Activated naive CD8-positive, alpha-beta T cell treated with anti-CD3 and anti-CD28 coated beads for 36 hours (primary cell): ENCODE data around the gene LRP5. TPM values are rescaled to one million over a fixed set of nuclear protein-coding genes. Genes with fewer than 3 reads are reported as not detected.

Experiments used
- DNase-seq: peaks from one replicate; pipeline ENCODE4 v3.0.0; 2021
- H3K27ac Mint-ChIP-seq: one replicate; pipeline ENCODE4 v1.8.0; 2022; ENCODE audit warnings: mild to moderate bottlenecking, moderate library complexity, mixed read lengths
- H3K27me3 Mint-ChIP-seq: one replicate; pipeline ENCODE4 v1.8.0; 2022; ENCODE audit warnings: mild to moderate bottlenecking, mixed read lengths
- H3K36me3 Mint-ChIP-seq: one replicate; pipeline ENCODE4 v1.8.0; 2021; ENCODE audit warnings: mild to moderate bottlenecking, mixed read lengths
- H3K4me1 Mint-ChIP-seq: one replicate; pipeline ENCODE4 v1.8.0; 2021; ENCODE audit warnings: mixed read lengths
- H3K4me3 Mint-ChIP-seq: one replicate; pipeline ENCODE4 v1.8.0; 2022; ENCODE audit warnings: mild to moderate bottlenecking, moderate library complexity, mixed read lengths
- H3K9me3 Mint-ChIP-seq: one replicate; pipeline ENCODE4 v1.8.0; 2022; ENCODE audit warnings: mixed read lengths
- total RNA-seq, 2 experiments: library from RNA; stranded (reverse); gene quantifications; one replicate each; pipeline ENCODE4 v1.2.3, GENCODE V29; 2021

Gene LRP5
- total RNA-seq, 2 experiments from 2014 or later, result 12.7 to 15.4 TPM

DNA sequence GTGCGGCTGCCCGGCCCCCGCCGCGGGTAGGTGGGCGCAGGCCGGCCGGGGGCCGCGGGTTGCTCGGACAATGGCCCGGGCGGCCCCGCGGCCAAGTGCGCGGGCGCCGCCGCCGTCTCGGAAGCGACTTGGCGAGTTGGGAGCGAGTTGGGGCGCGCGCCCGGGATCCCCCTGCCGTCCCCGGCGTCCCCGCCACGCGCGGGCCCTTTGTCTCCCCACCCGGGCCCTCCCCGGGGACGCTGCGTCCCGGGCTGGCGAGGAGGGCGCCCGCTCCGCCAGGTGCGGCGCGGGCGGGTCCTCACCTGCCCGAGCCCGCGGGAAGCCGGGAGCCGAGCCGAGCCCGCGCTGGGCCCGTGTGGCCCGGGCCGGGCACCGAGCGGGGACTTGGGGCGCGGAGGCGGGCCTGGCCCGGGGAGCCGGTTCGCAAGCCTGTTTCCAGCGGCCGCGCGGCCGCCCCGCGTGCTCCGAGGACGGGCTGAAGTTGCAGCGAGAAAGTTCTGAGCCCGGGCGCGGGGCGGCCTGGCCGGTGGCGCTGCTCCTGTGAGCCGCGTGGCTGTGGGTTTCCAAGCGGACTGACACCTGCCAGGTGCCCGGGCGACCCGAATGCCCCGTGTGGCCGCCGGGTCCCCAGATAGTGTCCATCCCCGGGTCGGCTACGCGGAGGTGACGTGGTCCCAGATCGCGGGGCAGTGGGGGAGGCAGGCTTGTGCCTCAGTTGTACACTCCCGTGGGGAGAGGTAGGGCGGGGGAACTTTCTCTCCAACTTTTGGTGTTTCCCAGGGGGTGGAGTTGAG lies 586 bp downstream of the LRP5 start:
- H3K4me3 Mint-ChIP-seq, result peak overlapping the region; percentile 85
- no peaks in the 10 kb centered on the region for H3K9me3 Mint-ChIP-seq
- peaks cover 4% of the 10 kb centered on the region for H3K27me3 Mint-ChIP-seq
- peaks cover 2% of the 10 kb centered on the region for H3K36me3 Mint-ChIP-seq
- H3K4me1 Mint-ChIP-seq, result peaks cover 21% of the 10 kb centered on the region
- peak; percentile 42 for DNase-seq
- H3K27ac Mint-ChIP-seq, result peak overlapping the region; percentile 64

DNA sequence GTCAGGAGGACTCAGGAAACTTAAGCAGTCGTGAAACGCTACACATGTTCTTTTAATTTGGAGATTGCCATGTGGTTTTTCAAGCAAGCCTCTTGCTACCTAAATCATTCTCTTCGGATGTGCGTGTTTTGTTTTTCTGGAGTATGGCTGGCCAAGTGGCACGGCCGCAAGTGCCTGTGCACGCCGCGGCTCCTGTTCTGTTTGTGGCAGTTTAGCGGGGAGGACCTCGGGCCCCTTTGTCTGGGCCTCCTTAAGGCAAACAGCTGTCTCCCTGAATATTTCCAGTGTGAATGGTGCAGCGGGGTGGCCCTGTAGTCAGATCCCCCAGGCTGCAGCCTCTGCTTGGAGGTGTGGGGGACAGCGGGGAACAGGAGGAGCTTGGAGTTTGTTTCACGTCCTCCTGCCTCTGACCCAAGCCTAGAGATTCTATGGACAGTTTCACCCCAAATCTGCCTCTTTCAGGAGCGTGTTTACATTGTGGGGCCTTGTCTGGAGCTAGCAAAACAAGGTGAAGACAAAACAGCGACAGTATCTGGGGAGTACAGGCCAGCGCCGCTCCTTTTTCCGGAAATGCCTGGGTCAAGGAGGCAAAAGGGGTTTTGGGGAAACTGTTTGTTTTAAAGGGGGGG lies 1.3 kb downstream of the LRP5 start:
- Mint-ChIP-seq H3K4me1 (peaks cover 21% of the 10 kb centered on the region), H3K27me3 (peaks cover 4% of the 10 kb centered on the region), H3K9me3 (no peaks in the 10 kb centered on the region), H3K27ac (peak overlapping the region; percentile 64), H3K4me3 (peak overlapping the region; percentile 85), H3K36me3 (peaks cover 2% of the 10 kb centered on the region)
- no peak for DNase-seq

DNA sequence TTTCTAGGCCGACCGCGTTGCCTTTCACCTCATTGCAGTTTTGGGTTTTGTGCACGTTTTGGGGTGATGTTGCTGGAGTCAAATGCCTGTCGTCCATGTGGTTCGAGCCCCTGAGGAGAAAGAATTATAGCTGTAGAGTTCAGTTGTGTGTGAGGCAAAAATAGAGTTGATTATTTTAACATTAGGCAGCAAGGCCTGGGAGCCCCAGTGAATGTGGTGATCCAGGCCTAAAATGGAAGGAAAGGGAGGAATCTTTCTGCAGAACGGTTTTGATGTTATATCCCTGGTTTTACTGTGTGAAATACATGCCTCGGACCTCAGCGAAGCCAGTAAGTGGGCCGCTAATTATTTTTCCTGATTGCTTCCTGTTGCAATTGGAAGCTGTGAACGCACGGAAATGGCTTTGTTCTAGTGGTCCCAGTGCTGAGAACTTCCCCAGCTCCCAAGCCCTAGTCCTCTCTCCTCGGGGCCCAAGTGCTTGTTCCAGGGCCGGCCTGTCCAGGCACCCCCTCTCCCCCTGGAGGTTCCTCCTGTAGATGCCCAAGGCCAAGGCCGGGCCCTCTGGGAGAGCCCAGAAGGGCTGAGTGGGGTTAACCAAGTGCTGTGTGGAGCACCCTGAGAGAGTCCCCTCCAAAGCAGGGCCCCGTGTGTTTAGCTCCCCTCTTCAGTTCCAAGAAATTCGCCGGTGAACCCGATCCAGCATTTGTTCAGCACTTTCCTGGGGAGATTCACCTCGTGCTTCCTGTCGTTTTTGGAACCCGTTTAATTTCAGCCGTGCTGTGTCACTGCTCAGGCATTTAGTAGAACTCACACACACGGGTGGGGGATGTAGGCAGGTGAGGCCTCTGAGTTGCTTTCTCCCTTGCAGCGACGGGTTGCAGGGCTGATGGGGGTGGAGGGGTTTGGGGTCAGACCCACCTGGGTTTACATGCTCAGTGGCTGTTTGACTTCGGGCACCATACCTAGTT lies 2.1 kb downstream of the LRP5 start:
- Mint-ChIP-seq H3K4me3 (peak overlapping the region; percentile 85), H3K27me3 (peaks cover 4% of the 10 kb centered on the region), H3K36me3 (peaks cover 3% of the 10 kb centered on the region), H3K9me3 (no peaks in the 10 kb centered on the region), H3K27ac (no peak overlapping the region), H3K4me1 (peaks cover 21% of the 10 kb centered on the region)
- DNase-seq, result no peak

DNA sequence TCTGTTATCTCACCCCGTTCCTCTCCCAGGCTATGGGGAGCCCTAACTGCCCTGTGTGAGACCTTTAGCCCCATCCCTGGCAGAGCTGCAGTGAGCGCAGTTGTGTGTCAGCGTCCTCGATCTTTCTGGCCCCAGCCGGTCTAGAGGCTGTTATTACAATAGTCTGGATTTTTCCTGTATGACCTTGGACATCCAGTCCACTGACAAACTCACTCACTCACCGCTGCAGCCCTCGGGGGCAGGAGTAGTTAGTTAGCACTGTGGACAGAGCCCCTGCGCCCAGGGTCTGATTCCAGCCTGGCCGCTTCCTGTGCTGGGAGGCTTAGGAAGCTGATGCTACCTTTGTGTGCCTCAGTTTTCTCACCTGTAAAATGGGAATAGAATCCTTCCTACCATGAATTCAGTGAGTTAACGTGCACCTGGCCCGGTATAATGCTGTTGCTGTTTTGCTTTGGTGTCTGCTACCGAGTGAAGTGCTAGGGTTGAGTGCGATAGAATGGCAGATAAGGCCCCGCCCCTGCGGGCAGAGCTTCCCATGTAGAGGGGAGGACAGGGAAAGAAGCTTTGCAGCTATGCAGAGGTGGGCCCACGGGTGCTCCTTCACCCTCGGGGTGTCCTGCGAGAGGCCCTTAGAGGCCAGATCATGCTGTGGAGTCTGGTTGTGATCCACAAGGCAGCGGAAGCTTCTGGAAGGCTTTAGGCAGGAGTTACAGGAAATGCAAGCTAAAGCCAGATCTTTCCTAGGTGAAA lies 3.0 kb downstream of the LRP5 start:
- Mint-ChIP-seq H3K36me3 (peaks cover 4% of the 10 kb centered on the region), H3K27ac (no peak overlapping the region), H3K4me3 (no peak overlapping the region), H3K4me1 (peaks cover 17% of the 10 kb centered on the region), H3K27me3 (peaks cover 4% of the 10 kb centered on the region), H3K9me3 (no peaks in the 10 kb centered on the region)
- DNase-seq, result no peak

DNA sequence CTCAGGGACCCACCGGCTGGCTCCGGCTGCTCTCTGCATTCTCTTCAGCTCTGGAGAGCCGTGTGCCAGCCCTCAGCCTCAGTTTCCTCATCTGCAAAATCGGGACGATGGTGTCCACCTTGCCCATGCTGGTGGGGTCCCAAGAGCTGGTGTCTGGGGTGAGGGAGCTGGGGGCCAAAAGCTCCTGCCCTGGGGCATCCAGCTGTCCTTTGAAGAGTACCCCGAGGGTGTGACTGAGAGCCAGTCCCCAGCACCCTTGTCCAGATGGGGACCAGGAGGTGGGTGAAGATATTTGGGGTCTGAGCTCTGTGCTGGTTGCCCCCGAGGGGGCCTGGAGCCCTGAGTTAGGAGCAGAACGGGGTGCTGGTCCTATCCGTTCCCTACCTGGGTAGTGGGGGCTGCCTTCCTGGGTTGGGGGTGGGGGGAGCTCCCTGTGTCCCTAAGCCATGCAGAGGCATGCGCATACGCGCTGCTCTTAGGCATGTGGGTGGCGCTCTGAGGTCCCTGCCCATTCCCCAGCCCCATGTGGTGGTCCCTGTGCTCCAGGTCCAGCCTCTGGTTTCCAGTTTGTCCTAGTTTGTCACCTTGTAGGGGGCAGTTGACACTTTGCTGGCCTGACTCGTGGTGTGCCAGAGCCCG lies 4.9 kb downstream of the LRP5 start:
- H3K27ac Mint-ChIP-seq, result no peak overlapping the region
- H3K4me3 Mint-ChIP-seq, result no peak overlapping the region
- H3K9me3 Mint-ChIP-seq, result no peaks in the 10 kb centered on the region
- peaks cover 4% of the 10 kb centered on the region for H3K36me3 Mint-ChIP-seq
- H3K27me3 Mint-ChIP-seq, result peaks cover 4% of the 10 kb centered on the region
- H3K4me1 Mint-ChIP-seq, result peaks cover 17% of the 10 kb centered on the region
- DNase-seq, result no peak

DNA sequence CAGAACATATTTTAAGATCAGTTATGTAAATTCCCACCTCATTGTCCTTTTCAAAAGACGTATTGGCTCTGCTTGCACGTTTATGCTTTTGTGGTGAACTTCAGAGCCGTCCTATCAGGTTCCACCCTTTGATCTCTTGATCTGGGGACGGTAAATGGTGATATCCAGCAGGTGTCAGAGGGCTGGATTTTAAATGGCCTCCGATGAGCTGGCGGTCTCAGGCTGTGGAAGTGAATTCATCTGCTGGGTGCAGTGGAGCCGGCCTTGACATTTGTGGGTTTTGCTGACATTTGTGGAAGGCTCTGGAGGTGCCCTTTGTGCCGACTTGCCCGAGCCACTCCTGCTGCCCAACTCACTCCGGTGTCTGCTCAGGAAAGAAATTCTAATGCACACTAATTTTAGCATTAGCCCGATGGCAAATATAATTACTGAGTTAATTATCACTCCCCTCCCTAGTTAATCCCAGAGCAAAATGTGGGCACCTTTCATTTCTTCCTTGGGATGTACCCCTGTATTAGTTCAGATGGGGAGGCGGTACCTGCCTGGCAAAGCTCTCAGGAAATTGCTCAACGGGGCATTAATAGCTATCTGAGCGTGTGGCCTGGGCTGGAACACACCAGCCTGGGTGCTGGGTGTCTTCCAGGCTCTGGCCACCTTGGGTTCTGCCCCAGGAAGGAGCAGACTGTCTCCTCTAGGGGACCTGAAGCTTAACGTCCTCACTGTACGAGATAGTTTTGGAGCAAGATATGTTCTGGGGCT lies 9.1 kb downstream of the LRP5 start:
- peaks cover 4% of the 10 kb centered on the region for H3K36me3 Mint-ChIP-seq
- H3K27ac Mint-ChIP-seq, result no peak overlapping the region
- H3K4me3 Mint-ChIP-seq, result no peak overlapping the region
- no peak for DNase-seq
- H3K27me3 Mint-ChIP-seq, result peaks cover 2% of the 10 kb centered on the region
- no peaks in the 10 kb centered on the region for H3K4me1 Mint-ChIP-seq
- H3K9me3 Mint-ChIP-seq, result no peaks in the 10 kb centered on the region

DNA sequence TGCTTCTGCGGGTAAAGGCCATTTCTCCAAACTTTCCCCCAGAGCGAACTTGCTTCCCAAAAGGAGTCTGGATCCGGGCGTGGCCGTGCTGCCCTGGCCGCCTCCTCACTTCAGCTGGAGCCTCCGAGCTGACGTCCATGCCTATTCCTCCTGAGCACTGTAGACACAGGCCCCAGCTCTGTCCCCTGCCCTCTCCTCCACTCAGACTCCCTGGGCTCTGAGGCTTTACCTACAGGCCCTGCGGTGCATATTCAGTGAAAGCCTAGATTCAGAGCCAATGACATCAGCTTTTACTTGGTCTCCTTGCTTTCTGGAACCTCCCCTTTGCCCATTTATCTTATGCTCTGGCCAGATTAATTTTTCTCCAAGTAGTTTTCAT lies 9.7 kb downstream of the LRP5 start:
- Mint-ChIP-seq H3K27me3 (no peaks in the 10 kb centered on the region), H3K27ac (no peak overlapping the region), H3K9me3 (no peaks in the 10 kb centered on the region), H3K4me3 (no peak overlapping the region), H3K4me1 (no peaks in the 10 kb centered on the region), H3K36me3 (peaks cover 2% of the 10 kb centered on the region)
- DNase-seq, result no peak

DNA sequence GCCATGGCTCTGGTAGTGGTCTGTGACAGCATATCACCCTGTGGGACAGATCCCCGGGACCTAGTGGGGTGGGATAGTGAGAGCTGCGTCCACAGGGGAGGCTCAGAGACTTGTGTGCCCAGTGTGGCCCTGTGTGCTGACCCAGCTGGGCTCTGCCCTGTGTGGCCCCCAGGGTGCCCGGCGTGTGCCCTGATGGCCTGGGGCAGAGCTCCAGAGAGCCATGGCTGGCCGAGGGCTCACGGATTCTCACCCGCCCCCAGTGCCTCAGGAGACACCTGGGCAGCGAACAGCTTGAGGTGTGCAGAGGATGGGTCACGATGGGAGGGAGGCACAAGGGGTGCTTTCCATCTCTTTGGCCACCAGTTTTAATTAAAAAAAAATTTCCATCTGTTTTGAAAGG lies 11.8 kb downstream of the LRP5 start:
- H3K9me3 Mint-ChIP-seq, result no peaks in the 10 kb centered on the region
- H3K36me3 Mint-ChIP-seq, result peaks cover 2% of the 10 kb centered on the region
- H3K4me1 Mint-ChIP-seq, result peaks cover 21% of the 10 kb centered on the region
- no peak overlapping the region for H3K4me3 Mint-ChIP-seq
- no peak for DNase-seq
- no peaks in the 10 kb centered on the region for H3K27me3 Mint-ChIP-seq
- H3K27ac Mint-ChIP-seq, result no peak overlapping the region

DNA sequence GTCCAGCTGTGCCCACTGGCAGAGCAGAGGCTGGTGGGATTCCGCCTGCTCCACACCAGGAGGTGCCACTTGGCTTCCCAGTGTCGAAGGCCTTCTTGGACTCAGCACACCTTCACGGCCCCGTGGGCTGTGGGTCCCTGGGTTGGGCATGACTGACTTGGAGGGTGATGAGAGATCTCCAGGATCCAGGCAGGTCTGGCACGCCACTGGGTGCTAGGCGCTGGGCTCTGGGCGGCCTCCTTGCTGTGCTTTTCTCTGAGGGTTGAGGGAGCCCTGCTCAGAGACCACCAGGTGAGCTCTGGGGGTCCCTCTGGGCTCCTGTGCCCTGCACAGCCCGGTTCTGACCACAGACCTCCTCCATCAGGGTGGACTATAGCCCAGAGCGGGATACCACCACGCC lies 12.3 kb downstream of the LRP5 start:
- no peaks in the 10 kb centered on the region for H3K36me3 Mint-ChIP-seq
- no peak overlapping the region for H3K27ac Mint-ChIP-seq
- no peak for DNase-seq
- peaks cover 26% of the 10 kb centered on the region for H3K4me1 Mint-ChIP-seq
- H3K9me3 Mint-ChIP-seq, result no peaks in the 10 kb centered on the region
- no peak overlapping the region for H3K4me3 Mint-ChIP-seq
- no peaks in the 10 kb centered on the region for H3K27me3 Mint-ChIP-seq

DNA sequence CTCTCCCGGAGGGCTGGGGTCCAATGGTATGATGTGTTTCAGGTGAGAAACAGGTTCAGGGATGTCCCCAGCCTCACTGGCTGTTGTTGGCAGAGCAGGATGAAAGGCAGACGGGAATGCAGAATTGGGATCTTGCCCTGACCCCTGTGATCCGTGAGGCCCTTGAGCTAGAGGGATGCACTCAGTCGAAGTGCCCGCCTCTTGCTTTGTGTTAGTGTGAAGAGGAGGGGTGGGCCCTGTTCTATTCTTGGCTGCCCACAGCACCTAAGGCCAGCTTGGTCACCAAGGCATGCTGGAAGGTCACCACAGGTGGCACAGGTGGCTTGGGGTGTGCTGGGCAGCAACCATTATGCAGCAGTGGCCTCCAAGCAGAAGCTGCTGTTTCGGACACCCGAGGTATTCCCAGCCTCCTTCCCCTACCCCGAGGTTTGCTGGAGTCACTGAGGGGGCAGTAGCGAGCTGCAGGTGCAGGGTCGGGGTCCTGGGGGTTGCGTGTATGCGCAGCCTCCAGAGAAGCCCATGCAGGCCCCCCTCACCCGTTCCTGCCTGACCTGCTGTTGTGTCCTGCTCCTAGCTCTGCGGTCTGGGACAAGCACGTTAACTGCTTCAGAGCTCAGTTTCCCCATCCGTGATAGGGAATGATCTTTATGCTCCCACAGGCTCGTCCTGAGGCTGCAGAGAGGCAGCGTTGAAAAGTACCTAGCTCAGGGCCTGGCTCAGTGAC lies 13.0 kb downstream of the LRP5 start:
- DNase-seq, result no peak
- no peaks in the 10 kb centered on the region for H3K27me3 Mint-ChIP-seq
- no peak overlapping the region for H3K27ac Mint-ChIP-seq
- H3K4me3 Mint-ChIP-seq, result no peak overlapping the region
- H3K4me1 Mint-ChIP-seq, result peaks cover 32% of the 10 kb centered on the region
- H3K36me3 Mint-ChIP-seq, result no peaks in the 10 kb centered on the region
- no peaks in the 10 kb centered on the region for H3K9me3 Mint-ChIP-seq

DNA sequence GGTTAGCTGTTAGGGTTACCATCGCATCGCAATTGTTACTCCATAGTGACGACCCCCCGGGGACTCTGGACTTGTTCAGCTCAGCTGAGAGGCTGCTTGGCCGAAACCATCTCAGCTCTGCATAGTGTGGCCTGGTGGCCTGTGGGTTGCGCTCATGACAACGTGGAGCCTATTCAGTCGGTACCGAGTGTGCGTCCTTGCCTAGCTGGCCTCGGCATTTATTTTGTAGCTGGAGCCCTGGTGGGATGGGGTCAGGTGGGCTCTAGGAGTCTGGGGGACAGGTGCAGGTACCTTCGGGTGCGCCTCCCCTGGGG lies 13.5 kb downstream of the LRP5 start:
- H3K27ac Mint-ChIP-seq, result no peak overlapping the region
- peaks cover 37% of the 10 kb centered on the region for H3K4me1 Mint-ChIP-seq
- H3K27me3 Mint-ChIP-seq, result no peaks in the 10 kb centered on the region
- H3K36me3 Mint-ChIP-seq, result no peaks in the 10 kb centered on the region
- H3K9me3 Mint-ChIP-seq, result no peaks in the 10 kb centered on the region
- DNase-seq, result no peak
- no peak overlapping the region for H3K4me3 Mint-ChIP-seq

DNA sequence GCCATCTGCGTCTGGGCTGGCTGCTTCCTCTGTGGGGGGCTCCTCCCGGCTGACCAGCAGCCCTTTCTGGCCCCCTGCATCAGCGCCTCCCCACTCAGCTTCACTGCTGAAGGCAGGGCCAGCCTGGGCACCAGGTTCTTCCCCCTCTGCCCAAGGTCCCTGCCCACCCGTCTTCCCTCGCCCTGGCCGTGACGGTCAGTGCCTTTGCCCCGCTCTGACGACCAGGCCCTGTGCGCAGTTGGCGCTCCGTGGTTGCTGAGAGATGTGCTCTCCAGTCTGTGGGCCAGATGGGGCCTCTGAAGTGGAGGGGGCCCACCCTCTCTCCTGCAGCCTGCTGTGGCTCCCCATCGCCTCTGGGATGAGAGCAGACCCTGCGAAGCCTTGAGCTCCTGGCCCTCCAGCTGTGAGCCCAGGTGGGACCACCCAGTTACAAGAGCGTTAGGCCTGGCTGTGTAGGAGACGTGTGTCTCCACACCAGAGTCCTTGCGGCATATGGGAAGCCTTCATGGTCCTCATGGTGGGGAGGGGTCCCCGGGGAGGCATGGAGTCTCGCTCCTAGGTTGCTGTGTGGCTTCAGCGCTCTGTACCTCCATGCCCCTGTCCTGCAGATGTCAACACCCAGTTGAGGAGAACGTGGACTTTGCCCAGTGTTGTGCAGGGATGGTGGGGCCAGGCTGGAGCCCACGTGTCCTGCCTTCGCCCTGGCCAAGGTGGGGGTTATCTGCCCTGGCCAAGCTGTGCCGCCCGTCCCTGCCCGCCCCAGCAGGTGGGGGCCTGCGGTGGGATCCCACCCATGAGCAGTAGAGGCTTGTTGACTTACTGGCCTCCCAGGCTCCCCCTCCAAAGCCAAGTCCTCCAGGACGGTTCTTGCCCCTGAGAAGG lies 14.2 kb downstream of the LRP5 start:
- H3K36me3 Mint-ChIP-seq, result no peaks in the 10 kb centered on the region
- H3K27me3 Mint-ChIP-seq, result no peaks in the 10 kb centered on the region
- H3K9me3 Mint-ChIP-seq, result no peaks in the 10 kb centered on the region
- peaks cover 44% of the 10 kb centered on the region for H3K4me1 Mint-ChIP-seq
- no peak for DNase-seq
- no peak overlapping the region for H3K4me3 Mint-ChIP-seq
- H3K27ac Mint-ChIP-seq, result no peak overlapping the region
